ENCODE data around the gene DYRK1A.

DYRK1A gene

DNA sequence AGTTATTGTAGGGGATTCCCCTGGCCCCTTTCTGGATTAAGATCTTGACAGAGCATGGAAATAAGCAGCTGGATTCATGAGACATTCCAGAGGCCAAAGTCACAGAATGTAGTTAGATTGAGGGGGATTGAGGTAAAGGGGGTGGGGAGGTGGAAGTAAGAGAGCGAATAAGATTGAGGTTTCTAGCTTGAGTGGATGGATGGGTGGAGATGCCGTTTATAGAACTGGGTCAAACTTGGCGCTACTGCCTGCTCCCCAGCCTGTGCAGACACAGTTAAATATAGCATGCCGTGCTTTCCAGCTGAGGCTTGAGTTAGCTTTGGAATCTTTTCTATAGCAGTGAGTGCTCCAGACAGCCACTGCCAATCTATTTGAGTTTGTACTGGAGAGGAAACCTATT lies 85.7 kb downstream of the DYRK1A start:
- peak; percentile 89 for DNase-seq

DNA sequence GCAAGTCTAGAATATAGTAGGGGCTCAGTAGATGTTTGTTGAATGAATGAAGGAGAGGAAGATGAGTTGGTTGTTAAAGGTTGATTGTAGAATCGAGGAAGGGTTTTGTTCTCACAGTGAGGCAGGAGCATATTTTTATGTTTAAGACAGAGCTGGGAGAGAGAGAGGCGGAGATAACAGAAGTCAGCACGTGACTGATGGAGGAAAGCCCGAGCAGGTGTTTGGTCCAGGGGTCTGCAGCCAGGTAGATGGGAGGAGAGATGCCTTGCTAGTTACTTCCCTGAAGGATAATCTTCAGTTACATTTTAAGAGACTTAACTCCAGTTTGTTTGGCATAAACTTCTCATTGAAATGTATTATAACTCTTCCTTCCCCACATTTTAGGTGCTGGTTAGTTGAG lies 86.8 kb downstream of the DYRK1A start:
- no peak for DNase-seq

DNA sequence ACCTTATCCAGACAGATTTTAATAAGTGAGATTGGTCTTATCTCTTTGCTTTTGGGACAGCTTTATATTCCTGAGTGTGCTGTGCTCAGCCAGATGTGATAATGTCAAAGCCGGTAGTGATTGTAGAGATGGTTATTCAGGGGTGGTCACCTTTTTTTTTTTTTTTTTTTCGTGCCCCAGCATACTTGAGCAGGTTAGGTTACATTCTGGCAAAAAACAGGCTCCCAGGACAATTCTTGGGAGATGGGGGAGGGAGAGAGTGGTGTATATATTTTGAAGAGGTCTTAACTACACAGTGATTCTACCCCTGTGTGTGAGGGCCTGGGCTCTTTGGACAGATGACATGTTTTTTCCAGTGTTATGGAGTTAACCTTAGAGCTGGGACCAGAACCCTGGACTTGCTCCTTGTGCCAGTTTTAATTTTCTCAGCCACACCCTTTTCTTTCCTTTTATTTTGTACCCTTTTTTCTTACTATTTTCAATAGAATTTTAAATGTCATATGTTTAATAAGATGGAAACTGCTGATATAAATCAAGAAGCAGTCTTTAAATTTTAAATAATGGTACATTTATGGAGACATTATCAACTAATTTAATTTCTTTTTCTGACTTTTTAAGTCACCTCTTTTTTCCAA lies 88.4 kb downstream of the DYRK1A start:
- DNase-seq = no peak

DNA sequence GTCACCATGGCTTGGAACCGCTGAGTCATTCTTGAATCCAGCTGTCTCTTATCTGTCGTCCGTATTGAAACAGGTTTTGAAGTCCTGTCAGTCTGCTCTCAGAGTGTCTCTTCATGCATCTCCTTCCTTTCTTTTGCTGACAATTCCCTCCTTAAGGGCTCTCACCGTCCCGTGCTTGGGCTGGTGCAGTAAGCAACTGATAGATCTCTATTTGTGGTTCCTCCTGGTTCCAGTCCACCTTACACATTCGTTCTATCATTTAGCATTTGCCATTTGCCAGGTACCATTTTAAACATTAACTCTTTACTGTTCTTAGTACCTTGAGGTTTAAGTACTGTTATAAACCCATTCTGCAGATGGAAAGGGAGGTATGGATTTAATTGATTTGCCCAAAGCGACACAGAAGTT lies 88.9 kb downstream of the DYRK1A start:
- no peak for DNase-seq

DNA sequence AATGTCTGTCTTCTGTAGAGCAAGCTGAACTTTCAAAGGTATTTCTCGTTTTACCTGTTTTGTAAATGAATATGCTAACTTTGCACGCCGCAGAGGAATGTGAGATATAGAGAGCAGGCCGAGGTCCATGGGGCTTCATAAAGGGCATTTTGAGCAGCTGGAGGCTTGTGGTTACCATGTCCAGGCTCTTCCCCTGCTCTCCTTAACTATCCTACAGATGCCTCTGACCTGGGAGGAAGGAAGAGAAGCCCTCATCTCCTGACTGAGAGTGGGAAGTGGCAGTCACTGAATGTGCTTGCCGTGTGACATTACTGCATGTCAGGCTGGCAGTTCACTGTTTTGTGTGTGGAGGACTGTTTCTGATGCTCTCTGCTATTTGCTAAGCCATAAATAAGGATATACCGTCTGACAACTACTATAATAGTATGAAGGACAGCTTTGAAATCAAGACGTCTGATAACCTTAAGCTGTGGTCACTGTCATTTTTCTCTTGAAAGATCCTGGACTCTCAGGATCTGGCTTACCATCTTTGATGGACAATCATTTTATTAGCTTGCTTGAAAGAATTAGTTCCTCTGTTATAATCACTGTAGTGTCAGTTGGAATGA lies 92.2 kb downstream of the DYRK1A start:
- no peak for DNase-seq

DNA sequence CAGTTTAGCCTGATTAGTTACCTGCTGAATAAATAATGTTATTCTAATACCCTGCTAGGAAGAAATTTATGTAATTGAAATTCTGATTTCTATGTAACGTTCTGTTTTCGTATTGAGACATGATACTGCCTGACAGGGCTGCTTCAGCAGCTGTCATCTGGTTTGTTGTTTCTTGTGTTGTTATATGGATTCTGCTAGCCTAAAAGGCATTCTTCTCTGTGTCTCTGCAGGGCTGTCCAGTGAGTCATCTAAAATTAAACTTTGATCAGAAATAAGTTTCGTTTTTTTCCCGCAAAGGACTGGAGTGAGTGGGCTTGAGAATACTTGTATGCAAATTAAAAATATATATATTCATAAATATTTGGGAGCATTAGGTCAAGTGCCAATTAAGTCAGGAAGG lies 93.0 kb downstream of the DYRK1A start:
- peak; percentile 69 for DNase-seq

DNA sequence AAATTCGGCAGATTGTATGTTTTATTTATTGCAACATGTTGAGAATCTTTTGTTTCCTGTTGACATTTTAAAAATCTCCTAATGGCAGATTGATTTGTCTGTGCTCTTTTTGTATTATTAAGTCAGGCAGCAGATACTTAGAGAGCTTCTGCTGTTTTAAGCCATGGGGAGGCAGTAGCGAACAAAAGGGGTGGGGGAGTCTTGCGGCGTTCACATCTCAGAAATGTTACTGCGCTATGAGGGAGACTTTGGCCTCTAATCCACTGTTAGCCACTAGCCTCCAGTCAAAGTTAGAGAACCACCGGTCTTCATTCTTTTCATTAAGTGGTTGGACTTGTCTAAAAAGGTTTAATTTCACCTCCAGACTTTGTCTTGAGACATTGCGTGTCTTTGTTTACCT lies 93.6 kb downstream of the DYRK1A start:
- DNase-seq = no peak

DNA sequence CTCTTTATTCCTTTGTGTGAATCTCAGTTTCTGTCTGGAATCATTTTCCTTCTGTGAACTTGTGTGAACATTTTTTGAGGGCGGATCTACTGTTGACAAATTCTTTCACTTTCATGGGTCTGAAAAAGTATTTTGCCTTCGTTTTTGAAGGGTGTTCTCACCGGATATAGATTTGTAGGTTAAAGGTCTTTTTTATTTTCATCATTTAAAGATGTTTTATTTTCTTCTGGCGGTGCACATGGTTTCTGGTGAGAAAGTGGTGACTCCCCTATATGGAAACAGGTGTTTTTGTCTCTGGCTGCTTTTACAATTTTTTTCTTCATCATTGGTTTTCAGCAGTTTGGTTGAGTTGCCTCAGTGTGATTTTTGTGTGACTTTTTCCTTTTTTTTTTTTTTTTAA lies 94.9 kb downstream of the DYRK1A start:
- peak; percentile 11 for DNase-seq

DNA sequence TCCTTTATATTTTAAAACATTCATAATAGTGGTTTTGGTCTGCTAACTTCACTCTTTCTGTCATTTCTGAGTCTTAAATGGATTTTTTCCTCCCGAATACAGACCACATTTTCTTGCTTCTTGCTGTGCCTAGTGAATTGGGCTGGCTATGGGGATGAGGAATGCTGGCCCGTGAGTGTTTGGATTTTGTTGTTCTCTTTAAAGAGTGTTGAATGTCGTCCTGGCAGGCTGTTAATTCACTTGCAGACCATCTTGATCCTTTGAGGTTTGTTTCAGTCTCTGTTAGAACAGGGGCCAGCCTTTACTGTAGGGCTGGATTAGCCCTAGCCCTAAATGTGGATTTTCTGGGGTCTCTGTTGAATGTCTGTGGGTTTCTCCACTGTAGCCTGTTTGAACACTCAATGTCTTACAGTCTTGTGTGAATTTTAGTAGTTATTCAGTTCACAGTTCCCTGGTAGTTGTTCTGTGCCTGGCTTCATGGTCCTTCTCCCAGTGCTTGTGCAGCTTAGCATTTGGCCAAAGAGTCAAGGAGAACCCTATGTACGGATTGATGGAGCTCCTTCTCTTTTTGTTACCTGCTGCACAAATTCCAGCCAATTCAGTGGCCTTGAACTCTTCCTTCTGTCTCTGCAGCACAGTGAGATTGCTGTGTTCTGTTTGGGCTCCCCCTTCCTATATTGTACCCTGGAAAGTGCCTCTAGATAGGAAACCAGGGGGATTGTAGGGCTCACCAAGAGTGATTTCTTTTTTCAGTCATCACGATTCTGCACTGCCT lies 95.7 kb downstream of the DYRK1A start:
- DNase-seq = no peak

DNA sequence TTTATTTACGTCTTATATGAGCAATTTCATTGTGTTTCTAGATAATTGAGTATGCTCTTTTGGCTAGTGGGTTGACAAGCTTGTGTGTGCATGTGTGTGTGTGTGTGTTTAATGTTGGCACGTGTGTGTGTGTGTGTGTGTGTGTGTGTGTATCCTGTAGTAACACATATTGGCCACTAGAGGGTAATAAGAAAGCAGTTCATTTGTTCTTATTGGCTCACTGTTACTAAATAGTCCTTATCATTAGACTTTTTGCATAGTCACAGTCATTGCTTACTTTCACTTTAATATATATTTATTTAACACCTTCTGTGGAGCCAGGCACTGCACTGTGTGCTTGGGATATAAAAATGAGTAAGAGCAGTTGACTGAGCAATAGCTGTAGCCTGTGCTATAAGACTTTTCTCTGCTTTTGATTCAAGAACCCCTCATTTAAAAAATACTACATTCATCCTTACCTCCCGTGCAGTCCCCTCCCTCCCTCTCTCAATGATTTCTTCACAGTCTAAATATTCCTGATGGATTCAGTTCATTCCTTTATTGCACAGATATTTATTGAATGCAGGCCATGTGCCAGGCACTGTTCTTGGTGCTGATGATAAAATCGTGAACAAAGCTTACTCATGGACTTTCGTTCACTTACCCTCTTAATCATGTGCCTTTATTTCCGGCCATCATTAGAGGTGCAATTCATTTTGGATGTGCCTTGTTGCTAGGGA lies 96.7 kb downstream of the DYRK1A start:
- peak; percentile 67 for DNase-seq

DNA sequence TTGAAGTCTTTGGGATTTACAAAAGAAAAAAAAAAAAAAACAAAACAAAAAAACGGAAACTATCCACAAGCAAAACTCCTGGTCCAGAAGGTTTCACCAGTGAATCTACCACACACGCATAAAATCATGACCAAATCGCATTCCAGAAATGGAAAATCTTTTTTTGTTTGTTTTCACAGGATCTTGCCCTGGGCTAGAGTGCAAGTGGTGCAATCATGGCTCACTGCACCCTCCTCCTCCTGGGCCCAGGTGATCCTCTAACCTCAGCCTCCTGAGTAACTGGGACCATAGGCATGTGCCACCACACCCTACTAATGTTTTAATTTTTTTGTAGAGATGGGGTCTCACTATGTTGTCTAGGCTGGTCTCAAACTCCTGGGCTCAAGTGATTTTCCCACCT lies 100.5 kb downstream of the DYRK1A start:
- DNase-seq = no peak

DNA sequence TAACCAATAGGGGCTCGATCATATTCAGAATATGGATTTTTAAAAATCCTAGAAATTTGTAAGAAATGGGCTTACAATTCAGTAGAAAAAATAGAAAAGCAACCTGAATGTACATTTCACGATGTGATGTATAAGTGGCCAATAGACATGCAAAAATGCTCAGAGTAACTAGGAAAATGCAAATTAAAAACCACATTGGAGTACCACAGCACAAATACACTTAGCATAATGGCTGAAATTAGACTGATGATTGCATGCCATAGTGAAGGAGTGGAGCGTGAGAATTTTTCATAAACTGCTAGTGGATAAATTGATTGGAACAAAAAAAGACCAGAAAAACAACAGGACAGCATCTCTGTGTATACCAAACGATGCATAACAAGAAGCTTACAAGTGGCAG lies 102.3 kb downstream of the DYRK1A start:
- no peak for DNase-seq

DNA sequence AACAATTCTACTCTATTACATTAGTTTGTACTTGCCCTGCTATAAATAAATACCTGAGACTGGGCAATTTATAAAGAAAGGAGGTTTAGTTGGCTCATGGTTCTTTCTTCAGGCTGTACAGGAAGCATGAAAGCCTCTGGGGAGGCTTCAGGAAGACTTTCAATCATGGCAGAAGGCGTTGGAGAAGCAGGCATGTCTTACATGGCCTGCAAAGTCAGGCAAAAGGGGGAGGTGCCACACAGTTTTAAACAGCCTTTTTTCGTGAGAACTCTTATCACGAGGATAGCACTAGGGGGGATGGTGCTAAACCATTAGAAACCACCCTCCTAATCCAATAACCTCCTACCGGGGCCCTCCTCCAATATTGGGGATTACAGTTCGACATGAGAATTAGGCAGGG lies 102.9 kb downstream of the DYRK1A start:
- no peak for DNase-seq

DNA sequence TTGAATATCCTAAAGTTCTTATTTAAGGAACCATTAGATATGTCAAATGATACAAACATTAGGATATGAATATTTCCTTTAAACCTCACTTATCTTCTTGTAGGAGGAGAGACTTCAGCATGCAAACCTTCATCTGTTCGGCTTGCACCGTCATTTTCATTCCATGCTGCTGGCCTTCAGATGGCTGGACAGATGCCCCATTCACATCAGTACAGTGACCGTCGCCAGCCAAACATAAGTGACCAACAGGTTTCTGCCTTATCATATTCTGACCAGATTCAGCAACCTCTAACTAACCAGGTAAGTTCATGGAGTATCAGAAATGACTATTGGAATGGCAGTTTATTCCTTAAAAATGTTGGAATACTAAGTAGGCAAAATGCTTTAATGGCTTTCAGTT lies 106.0 kb downstream of the DYRK1A start:
- DNase-seq = no peak

DNA sequence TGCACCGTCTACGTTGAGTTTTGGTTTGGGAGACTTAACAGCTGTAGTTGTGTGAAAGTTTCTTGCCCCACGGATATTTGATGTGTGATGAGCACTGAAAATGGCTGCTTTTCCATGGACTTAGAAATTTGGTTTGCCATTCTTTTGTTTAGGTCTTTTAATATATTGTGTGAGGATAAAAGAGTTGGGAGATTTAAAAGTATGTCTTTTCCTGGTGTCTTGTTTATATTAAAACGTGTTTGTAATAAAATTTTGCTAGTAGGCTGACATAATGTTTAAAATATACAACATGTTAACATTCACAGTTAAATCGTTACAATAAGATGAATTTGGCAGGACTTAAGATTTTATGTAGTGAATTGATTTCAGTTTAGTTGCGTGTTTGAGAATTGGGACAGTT lies 106.9 kb downstream of the DYRK1A start:
- no peak for DNase-seq

DNA sequence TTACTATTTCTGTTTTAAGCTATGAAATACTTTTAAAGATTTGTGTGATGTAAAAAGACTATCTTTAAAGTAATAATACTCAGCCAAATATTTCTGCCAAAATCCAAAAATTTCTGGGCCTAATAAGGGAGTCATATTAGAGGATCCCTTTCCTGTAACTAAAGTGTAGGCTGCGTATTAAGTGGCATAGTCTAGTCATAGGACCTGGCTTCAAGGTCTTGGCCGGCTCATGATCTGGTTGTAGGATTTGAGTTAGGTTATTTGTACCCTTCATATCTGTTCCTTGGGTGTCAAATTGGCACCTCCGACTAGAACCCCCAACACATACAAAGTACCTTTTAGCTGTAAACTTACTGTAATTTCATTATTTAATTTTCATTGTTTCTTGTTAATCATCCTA lies 107.8 kb downstream of the DYRK1A start:
- no peak for DNase-seq

DNA sequence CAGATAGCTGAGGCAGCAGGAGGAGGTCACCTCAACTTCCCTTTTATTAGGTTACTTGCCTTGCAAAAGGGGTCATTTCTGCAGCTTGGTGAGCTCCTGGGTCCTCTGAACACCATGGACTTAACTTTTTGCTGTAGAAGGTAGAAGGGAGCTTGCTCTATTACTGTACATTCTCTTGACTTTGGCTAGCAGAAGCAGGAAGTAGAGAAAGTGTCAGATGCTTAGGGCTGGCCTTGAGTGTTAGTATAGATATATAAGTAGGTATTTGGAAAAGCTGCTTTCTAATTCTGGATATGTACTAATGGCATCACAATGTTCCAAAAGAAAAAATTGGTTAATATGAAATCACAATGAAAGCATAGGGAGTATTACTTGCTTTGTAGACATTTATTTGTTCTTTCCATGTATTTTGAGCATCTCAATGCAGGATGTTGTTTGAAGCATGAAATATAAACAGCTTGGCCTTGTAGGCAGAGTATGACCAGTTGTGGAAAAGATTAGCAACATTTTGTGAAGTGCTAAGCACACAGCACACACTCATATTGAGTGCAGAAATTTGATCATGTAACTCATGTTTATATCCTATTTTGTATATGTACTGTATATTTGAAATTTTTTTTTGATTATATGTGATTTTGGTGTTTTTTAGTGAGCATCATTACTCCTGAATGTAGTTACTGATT lies 108.8 kb downstream of the DYRK1A start:
- no peak for DNase-seq

DNA sequence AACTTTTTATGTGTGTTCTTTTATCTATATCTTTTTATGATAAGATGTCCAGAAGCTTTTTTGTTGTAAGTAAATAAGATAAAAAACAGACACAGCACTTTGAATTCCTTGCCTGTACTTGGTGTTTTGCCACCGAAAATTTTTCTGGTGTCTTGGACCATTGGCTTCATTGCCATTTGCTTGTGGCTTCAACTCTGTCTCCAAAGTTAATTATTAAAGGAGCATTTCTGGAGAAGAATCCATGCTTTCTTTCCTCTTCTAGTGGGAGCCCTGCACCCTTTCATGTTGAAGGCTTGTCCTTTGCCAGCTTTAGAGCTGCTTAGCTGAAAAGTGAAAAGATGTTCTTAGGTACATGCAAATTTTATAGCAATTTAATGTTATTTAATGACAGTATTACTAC lies 112.2 kb downstream of the DYRK1A start:
- no peak for DNase-seq

DNA sequence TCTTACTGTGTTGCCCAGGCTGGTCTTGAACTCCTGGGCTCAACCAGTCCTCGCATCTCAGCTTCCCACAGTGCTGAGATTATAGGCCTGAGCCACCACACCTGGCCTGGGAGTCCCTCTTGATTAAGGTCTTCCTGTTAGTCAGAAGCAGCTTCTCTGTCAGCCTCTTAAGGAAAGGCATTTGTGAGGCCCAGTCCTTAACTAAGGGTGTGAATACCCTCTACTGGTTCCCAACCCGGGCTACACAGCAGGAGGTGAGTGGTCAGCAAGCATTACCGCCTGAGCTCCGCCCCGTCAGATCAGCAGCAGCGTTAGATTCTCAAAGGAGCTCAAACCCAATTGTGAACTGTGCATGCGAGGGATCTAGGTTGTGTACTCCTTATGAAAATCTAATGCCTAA lies 117.2 kb downstream of the DYRK1A start:
- DNase-seq = no peak

DNA sequence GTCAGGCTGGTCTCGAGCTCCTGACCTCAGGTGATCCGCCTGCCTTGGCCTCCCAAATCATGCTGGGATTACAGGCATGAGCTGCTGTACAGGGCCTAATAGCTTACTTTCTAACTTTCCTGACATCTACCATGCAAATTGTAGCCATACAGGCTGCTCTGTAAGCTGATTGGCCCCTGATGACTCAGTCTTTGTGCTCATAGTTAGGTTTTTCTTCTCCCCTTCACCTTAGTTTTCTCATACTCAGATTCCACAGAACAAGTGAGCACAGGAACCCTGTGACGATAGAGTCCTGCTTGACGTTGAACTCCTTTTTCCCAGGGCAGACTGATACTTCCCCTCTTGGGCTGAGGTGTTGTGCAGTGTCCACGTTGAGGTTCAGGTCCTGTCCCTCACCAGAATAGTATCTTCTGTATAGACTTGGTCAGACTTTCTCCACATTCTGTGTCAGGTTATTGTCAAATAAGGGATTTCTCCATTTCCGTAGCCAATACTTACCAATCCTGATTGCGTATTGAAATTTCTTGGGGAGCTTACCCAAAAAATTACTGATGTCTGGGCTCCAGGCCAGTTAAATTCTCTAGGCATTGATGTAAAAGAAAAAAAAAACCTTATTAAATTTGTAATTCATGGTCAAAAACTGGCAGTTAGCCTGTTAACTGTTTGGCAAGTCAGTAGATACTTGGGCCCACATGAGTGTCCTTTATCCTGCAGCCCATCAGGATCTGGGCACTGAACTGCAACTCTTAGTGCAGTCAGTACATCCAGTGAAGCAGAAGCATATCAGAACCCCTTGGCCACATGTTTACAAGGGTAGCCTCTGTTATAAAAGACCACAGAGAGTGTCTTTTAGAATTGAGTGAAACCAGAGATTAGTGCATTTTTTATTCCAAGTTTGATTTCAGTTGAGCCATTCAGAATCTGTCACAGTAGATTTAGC lies 118.2 kb downstream of the DYRK1A start:
- DNase-seq = no peak

DNA sequence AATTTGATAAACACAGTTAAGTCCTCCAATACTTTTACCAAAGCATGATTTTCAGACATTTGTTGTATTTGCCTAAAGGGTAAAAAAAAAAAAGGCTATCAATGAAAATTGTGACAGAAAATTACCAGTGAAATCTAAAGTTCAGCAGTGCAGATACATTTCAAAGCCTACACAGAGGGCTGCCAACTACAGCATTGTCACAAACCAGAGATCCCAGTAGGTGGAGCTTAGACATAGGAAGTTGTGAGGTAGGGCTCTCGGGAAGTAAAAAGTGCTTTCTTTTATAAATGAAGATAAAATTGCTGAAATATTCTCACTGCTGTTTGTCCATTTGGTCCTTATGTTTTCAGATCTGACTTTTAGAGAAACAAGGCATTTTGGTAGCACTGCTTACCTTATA lies 123.0 kb downstream of the DYRK1A start:
- no peak for DNase-seq

DNA sequence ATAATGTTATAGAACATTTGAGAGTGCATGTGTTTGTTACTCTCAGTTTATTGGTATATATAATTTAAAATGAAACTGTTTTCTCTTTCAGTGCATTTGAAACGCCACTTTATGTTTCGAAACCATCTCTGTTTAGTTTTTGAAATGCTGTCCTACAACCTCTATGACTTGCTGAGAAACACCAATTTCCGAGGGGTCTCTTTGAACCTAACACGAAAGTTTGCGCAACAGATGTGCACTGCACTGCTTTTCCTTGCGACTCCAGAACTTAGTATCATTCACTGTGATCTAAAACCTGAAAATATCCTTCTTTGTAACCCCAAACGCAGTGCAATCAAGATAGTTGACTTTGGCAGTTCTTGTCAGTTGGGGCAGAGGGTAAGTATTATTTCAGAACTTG lies 123.5 kb downstream of the DYRK1A start:
- no peak for DNase-seq

Data from HCEC 1CT (cell line).